Motor neuron (in vitro differentiated cells): ENCODE results near the gene ATP23. TPM values are rescaled to one million over a fixed set of nuclear protein-coding genes. Genes with fewer than 3 reads are reported as not detected.

ENCODE experiments used
- ATAC-seq, 8 experiments: fragments of 200-7000 bp; cut with Tn5 transposase; replicated peaks in 6 of 8; 2 replicates each; pipeline ENCODE4 v1.8.0; 2021; ENCODE audit warnings: mild to moderate bottlenecking in 8 of 8, moderate library complexity in 8 of 8
- H3K27ac ChIP-seq, 2 donors: fragments of 250-450 bp; sonication (Bioruptor Pico); 2 replicates each; pipeline ENCODE4 v1.9.0; 2021; ENCODE audit warnings: antibody characterized with exemption in 2 of 2, mild to moderate bottlenecking in 2 of 2, moderate library complexity in 1 of 2
- H3K4me1 ChIP-seq, 2 donors: fragments of 250-450 bp; sonication (Bioruptor Pico); replicated peaks in 1 of 2; 2 replicates each; pipeline ENCODE4 v1.6.1; 2021; ENCODE audit warnings: antibody characterized with exemption in 2 of 2, mild to moderate bottlenecking in 2 of 2, moderate library complexity in 1 of 2
- H3K4me3 ChIP-seq, 5 donors: fragments of 250-450 bp; sonication (Bioruptor Pico); 2 replicates each; pipeline ENCODE4 v1.9.0; 2021; ENCODE audit warnings: antibody characterized with exemption in 5 of 5, mild to moderate bottlenecking in 5 of 5, moderate library complexity in 4 of 5
- WGBS, 10 experiments: fragments of 450-650 bp; shearing (Covaris generic); methylation state at CpG; one replicate each; pipeline ENCODE4 v1.0.0; 2022; 5-methylcytosine and 5-hydroxymethylcytosine counted together
- in situ Hi-C, 9 experiments: fragments of 400-800 bp; cut with MboI; loops; one replicate each; pipeline ENCODE4 v1.15.0; 2021; ENCODE audit warnings: low sequenced_read_pairs in 9 of 9, low pct_unique_long_range_greater_than_20kb in 2 of 9; ENCODE audit not compliant: unreplicated experiment in 9 of 9
- total RNA-seq, 8 experiments: library from RNA; unstranded; fragments of 300-600 nt; gene quantifications; 2 replicates each; pipeline versions ENCODE4 v1.2.3 to v1.2.4, GENCODE V29; 2022

ATP23 gene, protein sequence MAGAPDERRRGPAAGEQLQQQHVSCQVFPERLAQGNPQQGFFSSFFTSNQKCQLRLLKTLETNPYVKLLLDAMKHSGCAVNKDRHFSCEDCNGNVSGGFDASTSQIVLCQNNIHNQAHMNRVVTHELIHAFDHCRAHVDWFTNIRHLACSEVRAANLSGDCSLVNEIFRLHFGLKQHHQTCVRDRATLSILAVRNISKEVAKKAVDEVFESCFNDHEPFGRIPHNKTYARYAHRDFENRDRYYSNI
- total RNA-seq = 10 to 100 TPM in 1 of 8 experiments, 1 to 10 TPM in 7; 3.4 to 17.2 (median 6.2) TPM

DNA sequence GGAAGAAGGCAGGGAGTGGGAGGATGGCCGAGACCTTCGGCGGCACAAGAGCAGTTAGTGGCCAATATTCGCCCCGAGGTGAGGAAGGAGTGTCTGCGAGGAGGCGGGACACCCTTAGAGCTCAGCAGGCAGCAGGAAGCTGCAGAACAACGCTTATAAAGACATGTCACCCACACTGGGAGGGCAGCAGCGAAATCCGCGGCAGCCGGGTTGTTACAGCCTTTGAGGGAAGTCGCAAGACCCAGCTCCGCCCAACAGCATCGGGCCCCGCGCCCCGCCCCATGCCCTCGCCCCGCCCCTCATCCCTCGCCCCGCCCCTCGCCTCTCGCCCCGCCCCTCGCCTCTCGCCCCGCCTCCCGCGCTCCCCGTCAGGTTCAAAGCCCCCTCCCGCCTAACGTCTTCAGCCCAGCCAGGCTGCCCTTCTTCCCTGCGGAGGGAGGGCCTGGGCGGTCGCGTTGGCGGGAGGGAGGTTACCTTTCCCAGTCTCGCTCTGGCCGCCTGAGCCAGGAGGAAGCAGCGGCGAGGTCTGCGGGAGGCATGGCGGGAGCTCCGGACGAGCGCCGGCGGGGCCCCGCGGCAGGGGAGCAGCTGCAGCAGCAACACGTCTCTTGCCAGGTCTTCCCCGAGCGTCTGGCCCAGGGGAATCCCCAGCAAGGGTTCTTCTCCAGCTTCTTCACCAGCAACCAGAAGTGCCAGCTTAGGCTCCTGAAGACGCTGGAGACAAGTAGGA is at the start of gene ATP23:
TSS of gene ATP23 (plus strand) at position 403 of the 730 bp plus-strand sequence. CDS start at position 538, 135 bp downstream.
- Histone ChIP-seq H3K4me1 (peaks cover 9 to 10% of the 10 kb centered on the region in 2 donors), H3K27ac (peak within 1 kb of the TSS; percentile 69 to 74), H3K4me3 (peak within 1 kb of the TSS; percentile 43 to 63 (median 51))
- WGBS, 10 experiments = 0 to 8% (median 1%) methylated on average over 1 to 13 of the region's 55 CpGs; no CpG with 5 or more reads in 2 of the 10 experiments
- ATAC-seq = peak; percentile 86 to 97 (median 94)
- in situ Hi-C loops = no loop called here

- Histone ChIP-seq H3K4me1 (peaks cover 53 to 65% of the 10 kb centered on the region in 2 donors), H3K27ac (no peak overlapping the region), H3K4me3 (no peak overlapping the region)
- ATAC-seq = no peak
- in situ Hi-C loops = loop anchor here in 2 of 9 experiments (10.0 kb wide), 2 partner anchors 48 to 58 kb away; partner anchors contain the start of gene CTDSP2 (in 1 of the 2)
- WGBS, 10 experiments = 60 to 100% (median 91%) methylated on average over 1 to 7 of the region's 9 CpGs
Observed at GRCh38 chr12:57892232-57892972, 49.0 kb upstream of the ATP23 start.

DNA sequence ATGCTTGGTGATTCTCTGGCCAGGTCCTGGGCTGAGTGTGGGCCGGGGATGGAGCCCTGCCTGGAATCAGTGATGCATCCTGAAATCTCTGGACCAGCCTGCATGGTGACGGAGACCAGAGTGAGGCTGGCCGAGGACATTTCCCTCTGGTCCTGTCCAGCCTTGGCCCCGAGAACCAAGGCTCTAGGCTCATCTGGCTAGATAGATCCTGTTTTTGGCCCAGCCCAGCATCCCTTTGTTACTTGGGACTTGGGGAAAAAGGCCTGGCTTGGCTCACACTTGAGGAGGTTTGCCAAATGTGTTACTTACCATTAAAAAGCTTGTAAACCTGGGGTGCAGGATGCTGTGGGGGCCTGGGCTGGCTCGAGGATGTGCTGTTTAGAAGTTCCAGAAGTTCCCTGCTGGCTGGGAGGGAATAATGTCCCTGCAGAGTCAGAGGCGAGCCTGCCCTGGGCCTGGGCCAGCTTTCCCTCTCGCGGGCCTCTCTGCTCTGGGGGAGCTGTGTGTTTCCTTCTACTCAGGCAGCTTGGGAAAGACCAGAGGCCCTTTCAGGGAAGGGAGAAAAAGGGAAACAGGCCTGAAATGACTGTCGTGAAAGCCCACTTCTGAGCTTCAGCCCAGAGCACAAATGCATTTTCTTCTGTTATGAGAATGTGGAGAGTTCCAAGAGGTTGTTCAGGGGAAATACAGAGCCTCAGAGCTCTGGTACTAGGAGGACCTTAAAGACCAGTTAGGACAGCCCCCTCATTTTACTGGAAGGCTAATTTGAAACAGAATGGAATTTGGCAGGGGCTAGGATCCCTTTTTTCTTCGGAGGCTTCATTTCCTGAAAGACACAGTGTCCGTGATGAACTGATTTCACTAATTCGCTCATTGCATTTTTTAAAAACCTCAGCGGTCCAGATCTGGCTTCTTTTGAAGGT is 47.7 kb upstream of the ATP23 start:
- Histone ChIP-seq H3K4me3 (no peak overlapping the region), H3K27ac (peak overlapping the region; percentile 83 to 94), H3K4me1 (peaks cover 54 to 63% of the 10 kb centered on the region in 2 donors)
- 0 to 58% (median 16%) methylated on average over 1 to 8 of the region's 13 CpGs; no CpG with 5 or more reads in 1 of the 10 experiments for WGBS, 10 experiments
- ATAC-seq = peak; percentile 25 to 71 (median 60)
- in situ Hi-C loops = loop anchor here in 2 of 9 experiments (10.0 kb wide), 2 partner anchors 49 to 59 kb away; partner anchors contain the start of gene CTDSP2 (in 1 of the 2)

- Histone ChIP-seq H3K4me1 (peaks cover 48 to 53% of the 10 kb centered on the region in 2 donors), H3K4me3 (no peak overlapping the region), H3K27ac (peak overlapping the region; percentile 83 to 94)
- peak in 4 of 8 experiments; percentile 3 to 4 (median 3) for ATAC-seq
- in situ Hi-C loops = loop anchor here in 3 of 9 experiments (5.0 to 10.0 kb wide), 3 partner anchors 50 to 62 kb away; partner anchors contain the start of gene CTDSP2 (in 1 of the 3)
- 10 to 80% (median 63%) methylated on average over 1 to 5 of the region's 6 CpGs; no CpG with 5 or more reads in 4 of the 10 experiments for WGBS, 10 experiments
Observed at GRCh38 chr12:57894399-57895292, 46.7 kb upstream of the ATP23 start.

DNA sequence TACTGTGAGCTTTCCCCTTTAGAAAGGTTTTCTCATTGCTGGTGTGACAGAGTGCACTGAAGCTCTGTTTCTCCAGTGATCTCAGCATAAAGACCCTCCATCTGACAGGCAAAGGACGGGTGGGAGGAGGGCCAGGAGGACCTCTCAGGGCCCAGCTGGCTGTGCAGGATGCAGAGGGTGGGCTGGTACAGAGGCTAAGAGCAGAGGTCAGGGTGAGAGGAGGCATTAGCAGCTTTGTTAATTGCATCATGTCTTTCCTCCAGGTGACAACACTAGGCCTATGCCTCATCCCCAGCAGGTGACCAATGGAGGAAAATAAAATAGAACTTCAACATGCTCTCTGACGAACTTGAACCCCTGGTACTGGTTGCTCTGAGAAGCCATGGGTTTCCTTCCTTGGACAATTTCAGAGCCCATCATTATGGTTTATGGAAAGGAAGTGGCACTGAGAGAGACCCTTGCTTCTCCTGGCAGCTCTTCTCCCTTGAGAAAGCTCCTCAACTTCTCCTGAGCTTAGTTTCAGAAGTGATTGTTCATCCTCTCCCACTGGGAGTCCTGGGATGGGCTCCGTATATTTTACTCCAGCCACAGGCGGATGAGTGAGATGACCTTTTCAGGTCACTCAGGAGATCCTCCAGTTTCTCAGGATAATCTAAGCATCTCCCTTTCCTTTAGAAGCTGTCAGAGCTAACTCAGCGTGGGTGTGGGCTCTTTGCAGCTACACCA is 45.8 kb upstream of the ATP23 start:
- WGBS, 10 experiments = 34 to 100% (median 56%) methylated on average over 1 to 4 of the region's 5 CpGs; no CpG with 5 or more reads in 1 of the 10 experiments
- ATAC-seq = peak in 2 of 8 experiments; percentile 11
- Histone ChIP-seq H3K4me3 (no peak overlapping the region), H3K27ac (peak overlapping the region; percentile 73 to 94), H3K4me1 (peaks cover 48 to 53% of the 10 kb centered on the region in 2 donors)
- in situ Hi-C loops = loop anchor here in 3 of 9 experiments (5.0 to 10.0 kb wide), 3 partner anchors 51 to 63 kb away; partner anchors contain the start of gene CTDSP2 (in 1 of the 3)

- peak overlapping the region; percentile 21 to 31 (median 29) for H3K4me3 ChIP-seq
- in situ Hi-C loops = loop anchor here in 3 of 9 experiments (5.0 to 10.0 kb wide), 3 partner anchors 51 to 64 kb away; partner anchors contain the start of gene CTDSP2 (in 1 of the 3)
- peak overlapping the region; percentile 73 to 94 for H3K27ac ChIP-seq
- H3K4me1 ChIP-seq = peaks cover 48 to 53% of the 10 kb centered on the region in 2 donors
- peak; percentile 1 to 20 (median 2) for ATAC-seq
- 0 to 60% (median 40%) methylated on average over 1 to 5 of the region's 6 CpGs; no CpG with 5 or more reads in 5 of the 10 experiments for WGBS, 10 experiments
Observed at GRCh38 chr12:57896115-57896433, 45.3 kb upstream of the ATP23 start.

DNA sequence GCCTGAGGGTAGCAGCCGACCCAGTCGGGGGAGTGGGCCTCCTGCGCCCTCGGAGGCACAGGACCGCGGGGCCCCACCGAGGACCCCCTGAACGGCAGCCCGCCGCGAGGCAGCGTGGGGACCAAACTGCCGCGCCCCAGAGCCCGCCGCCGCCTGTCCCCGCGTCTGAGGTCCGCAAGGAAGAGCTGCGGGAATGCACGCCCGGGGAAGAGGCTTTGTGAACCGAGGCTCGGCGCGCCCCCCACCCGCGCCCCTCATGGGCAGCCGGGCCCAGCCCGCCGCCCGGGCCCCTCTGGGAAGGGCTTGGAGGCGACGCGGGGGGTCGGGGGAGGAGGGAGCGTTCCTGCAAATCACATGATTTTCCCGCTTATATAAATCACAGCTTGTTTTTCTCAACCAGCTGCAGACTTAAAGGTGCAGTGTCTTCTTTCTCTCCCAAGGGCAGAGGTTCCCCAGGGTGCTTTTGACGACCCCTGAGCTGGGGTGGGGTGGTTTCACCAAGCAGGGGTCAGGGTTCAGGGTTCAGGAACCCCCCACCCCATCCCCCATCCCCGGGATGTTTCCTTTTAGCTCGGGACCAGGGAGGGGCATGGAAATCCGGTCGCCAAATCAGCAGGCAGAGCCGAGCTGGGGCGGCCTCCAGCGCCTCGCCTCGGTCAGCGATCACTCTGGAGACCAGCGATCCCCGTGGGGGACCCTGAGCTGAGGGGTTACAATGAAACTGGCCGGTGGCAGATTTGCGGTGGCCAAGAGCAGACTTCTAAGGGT is 44.7 kb upstream of the ATP23 start:
- Histone ChIP-seq H3K27ac (peak overlapping the region; percentile 73 to 94), H3K4me3 (peak overlapping the region; percentile 21 to 31 (median 29)), H3K4me1 (peaks cover 48 to 53% of the 10 kb centered on the region in 2 donors)
- peak; percentile 37 to 84 (median 76) for ATAC-seq
- in situ Hi-C loops = loop anchor here in 3 of 9 experiments (5.0 to 10.0 kb wide), 3 partner anchors 52 to 64 kb away; partner anchors contain the start of gene CTDSP2 (in 1 of the 3)
- 0% methylated on average over 1 to 4 of the region's 54 CpGs; no CpG with 5 or more reads in 7 of the 10 experiments for WGBS, 10 experiments

DNA sequence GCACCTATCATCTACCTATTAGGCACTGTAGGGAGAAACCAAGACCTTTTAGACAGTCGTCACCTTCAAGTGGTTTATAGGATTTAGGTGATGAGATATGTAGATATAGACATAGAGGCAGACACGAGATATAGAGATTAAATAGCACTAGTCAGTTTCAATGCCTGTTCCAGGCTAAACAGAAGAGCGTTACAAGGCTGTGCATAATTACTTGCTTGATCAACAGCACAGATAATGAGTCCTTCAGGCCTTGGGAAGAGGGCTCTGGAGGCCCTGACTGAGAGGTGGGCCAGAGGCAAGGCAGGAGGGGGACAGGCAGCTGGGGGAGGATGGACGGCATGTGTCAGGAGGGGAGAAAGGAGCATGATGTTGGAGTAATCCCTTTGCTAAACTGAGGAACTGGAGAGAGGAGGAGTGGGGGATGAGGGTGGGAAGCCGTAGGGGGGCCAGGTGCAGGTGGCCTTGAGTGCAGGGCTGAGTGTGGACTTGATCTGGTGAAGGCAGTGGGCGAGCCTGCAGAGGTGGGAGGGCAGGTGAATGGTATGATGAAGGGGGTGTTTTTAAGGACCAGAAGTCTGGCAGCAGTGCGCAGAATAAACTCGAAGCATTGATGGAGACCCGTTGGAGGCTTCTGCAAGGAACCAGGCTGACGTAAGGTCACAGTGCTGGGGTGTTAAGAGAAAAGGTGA is 43.9 kb upstream of the ATP23 start:
- in situ Hi-C loops = loop anchor here in 3 of 9 experiments (5.0 to 10.0 kb wide), 3 partner anchors 53 to 65 kb away; partner anchors contain the start of gene CTDSP2 (in 1 of the 3)
- 20 to 100% (median 76%) methylated on average over 1 to 7 of the region's 10 CpGs for WGBS, 10 experiments

DNA sequence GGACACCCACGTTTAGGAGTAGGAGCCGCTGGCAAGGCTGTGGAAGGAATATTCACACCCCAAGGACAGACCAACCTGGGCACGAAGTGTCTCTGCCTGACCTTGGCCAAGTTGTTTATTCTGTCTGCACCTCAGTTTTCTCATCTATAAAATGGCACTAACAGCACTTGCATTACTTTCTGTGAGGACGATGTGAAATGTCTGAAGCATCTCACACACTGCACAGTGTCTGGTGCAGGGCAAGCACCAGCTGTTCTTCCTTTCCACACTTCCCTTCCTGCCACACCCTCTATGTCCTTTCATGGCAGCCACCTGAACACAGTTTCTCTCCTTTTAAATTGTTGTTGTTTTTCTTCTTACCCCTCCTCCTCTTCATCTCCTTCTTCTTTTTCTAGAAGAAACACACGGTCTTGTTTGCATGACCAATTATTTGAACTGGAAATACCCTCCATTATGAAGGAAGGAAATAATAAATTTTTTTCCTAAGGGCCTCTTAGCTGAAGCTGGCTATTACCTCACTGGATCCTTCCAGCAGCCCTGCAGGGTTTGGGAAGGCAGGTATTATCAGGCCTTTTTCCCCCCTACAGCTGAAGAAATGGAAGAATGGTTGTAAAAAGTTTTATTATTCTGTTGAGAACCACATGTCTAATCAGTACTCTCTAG is 42.9 kb upstream of the ATP23 start:
- in situ Hi-C loops = loop anchor here in 3 of 9 experiments (5.0 to 10.0 kb wide), 3 partner anchors 54 to 66 kb away; partner anchors contain the start of gene CTDSP2 (in 1 of the 3)
- no peak overlapping the region for H3K27ac ChIP-seq
- WGBS, 10 experiments = 5 to 88% (median 57%) methylated on average over 1 to 5 of the region's 5 CpGs; no CpG with 5 or more reads in 1 of the 10 experiments
- no peak overlapping the region for H3K4me3 ChIP-seq
- ATAC-seq = no peak
- peaks cover 40 to 44% of the 10 kb centered on the region in 2 donors for H3K4me1 ChIP-seq

More for the DNA sequence above, 43.9 kb upstream of the ATP23 start:
- Histone ChIP-seq H3K4me3 (peak overlapping the region in 2 of 5 donors; percentile 29), H3K4me1 (peaks cover 48% of the 10 kb centered on the region in 2 donors), H3K27ac (peak overlapping the region; percentile 73 to 94)
- peak in 6 of 8 experiments; percentile 2 to 8 (median 4) for ATAC-seq
